Breast epithelium (tissue), 4 donors: ENCODE results near the gene CCDC82. TPM values are rescaled to one million over a fixed set of nuclear protein-coding genes. Genes with fewer than 3 reads are reported as not detected.
A peak's percentile ranks its signal among the peaks of the same experiment; 100 is the strongest.

Experiments
- DNase-seq, 2 donors: peaks; one replicate each; pipeline ENCODE4 v3.0.0-alpha.2; 2019; ENCODE audit warnings: low spot score in 2 of 2
- H3K27ac ChIP-seq, 2 donors: fragments of 200-600 bp; sonication (generic) in 1 of 2; one replicate each; pipeline ENCODE4 v1.5.1; 2016 to 2019; ENCODE audit warnings: mild to moderate bottlenecking in 1 of 2
- H3K27me3 ChIP-seq, 2 donors: fragments of 200-600 bp; sonication (generic) in 1 of 2; one replicate each; pipeline versions ENCODE4 v1.5.1 to v1.6.0; 2017 to 2019; ENCODE audit warnings: control low read depth in 1 of 2, mild to moderate bottlenecking in 1 of 2
- H3K36me3 ChIP-seq: fragments of 200-600 bp; one replicate; pipeline ENCODE4 v1.5.1; 2019
- H3K4me1 ChIP-seq, 2 donors: fragments of 200-600 bp; sonication (generic); one replicate each; pipeline ENCODE4 v1.5.1; 2016 to 2019; ENCODE audit warnings: control low read depth in 1 of 2
- H3K4me3 ChIP-seq, 3 donors: fragments of 200-600 bp; sonication (generic); 1 replicate in 2 of 3; 2 replicates in 1 of 3; pipeline ENCODE4 v1.5.1; 2016 to 2019; ENCODE audit warnings: mild to moderate bottlenecking in 3 of 3, moderate library complexity in 2 of 3
- H3K9me3 ChIP-seq, 2 donors: fragments of 200-600 bp; sonication (generic) in 1 of 2; one replicate each; pipeline ENCODE4 v1.5.1; 2016 to 2019; ENCODE audit warnings: control low read depth in 1 of 2
- POLR2A ChIP-seq: fragments of 450-650 bp; IDR thresholded peaks from one replicate; pipeline ENCODE4 v1.6.1; 2016; ENCODE audit warnings: antibody characterized with exemption, mild to moderate bottlenecking, moderate library complexity
- POLR2AphosphoS5 ChIP-seq, 3 donors: sonication (generic); formaldehyde crosslinking; IDR thresholded peaks; one replicate each; pipeline ENCODE4 v1.6.1; 2017; ENCODE audit warnings: antibody characterized with exemption in 3 of 3
- intact Hi-C: fragments of 100-400 bp; cut with DNase I; formaldehyde crosslinking; loops from one replicate; pipeline ENCODE4 v1.15.1; 2023; ENCODE audit warnings: low total_unique reads
- total RNA-seq, 3 donors: library from RNA; depleted of rRNA; stranded (reverse); fragments of >200 nt; gene quantifications; one replicate each; pipeline ENCODE4 v1.1.0, GENCODE V29; 2016
- TF ChIP-seq, protein P1 (sequence below), 3 donors: fragments of 450-650 bp; IDR thresholded peaks; one replicate each; pipeline ENCODE4 v1.5.1; 2016 to 2017; ENCODE audit warnings: antibody characterized with exemption in 3 of 3, mild to moderate bottlenecking in 3 of 3, moderate library complexity in 3 of 3

Gene CCDC82
- total RNA-seq, 3 donors from 2014 or later: 27.2 to 30.7 (median 29.5) TPM

DNA sequence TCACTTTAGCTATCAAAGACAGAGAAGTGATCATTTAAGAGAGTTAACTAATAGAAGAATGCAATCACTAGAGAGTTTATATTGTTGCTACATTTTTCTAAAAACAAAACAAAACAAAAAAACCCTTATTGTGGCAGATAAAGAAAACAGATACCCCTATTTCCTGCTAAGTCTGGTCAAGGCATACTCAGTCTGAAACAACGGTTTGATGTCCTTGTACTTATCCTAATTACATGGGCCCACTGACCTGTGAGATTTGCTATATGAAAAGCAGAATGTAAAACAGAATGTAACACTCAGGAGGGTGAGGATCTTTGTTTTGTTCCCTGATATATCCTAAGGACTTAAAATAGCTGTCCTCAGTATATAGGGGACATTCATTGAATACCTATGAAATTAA, 71.3 kb downstream of the CCDC82 start:
- DNase-seq: no peak
- peaks cover 30 to 52% of the 10 kb centered on the region in 2 donors for H3K4me1 ChIP-seq
- H3K27ac ChIP-seq: peak overlapping the region; percentile 89 to 92
- H3K36me3 ChIP-seq: no peaks in the 10 kb centered on the region
- no peaks in the 10 kb centered on the region for H3K9me3 ChIP-seq
- H3K27me3 ChIP-seq: no peaks in the 10 kb centered on the region
- no peak overlapping the region for H3K4me3 ChIP-seq
- intact Hi-C loops: no loop called here
- TF ChIP-seq POLR2A (no peak), POLR2AphosphoS5 (IDR thresholded peaks at IDR 0.05) (no peak)
- TF ChIP-seq, protein P1, sequence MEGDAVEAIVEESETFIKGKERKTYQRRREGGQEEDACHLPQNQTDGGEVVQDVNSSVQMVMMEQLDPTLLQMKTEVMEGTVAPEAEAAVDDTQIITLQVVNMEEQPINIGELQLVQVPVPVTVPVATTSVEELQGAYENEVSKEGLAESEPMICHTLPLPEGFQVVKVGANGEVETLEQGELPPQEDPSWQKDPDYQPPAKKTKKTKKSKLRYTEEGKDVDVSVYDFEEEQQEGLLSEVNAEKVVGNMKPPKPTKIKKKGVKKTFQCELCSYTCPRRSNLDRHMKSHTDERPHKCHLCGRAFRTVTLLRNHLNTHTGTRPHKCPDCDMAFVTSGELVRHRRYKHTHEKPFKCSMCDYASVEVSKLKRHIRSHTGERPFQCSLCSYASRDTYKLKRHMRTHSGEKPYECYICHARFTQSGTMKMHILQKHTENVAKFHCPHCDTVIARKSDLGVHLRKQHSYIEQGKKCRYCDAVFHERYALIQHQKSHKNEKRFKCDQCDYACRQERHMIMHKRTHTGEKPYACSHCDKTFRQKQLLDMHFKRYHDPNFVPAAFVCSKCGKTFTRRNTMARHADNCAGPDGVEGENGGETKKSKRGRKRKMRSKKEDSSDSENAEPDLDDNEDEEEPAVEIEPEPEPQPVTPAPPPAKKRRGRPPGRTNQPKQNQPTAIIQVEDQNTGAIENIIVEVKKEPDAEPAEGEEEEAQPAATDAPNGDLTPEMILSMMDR (IDR thresholded peaks at IDR 0.05): no peak

DNA sequence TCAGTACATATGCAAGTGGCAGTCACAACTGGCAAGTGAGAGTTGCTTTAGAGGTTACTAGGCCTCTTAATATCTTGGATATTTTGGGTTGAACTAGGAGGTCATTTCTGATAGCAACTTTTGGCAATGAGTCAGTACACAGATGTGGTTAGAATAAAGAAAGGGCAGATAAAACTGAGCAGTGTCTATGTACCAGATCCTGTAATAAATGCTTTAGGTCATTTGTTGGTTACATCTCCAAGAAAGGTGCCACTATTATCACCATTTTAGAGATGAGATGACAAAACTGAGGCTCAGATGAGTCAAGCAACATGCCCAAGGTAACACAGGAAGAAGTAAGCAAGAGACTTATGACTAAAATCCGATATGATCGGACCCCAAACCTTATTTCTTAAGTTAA, 71.7 kb downstream of the CCDC82 start:
- no peaks in the 10 kb centered on the region for H3K36me3 ChIP-seq
- no peak overlapping the region for H3K4me3 ChIP-seq
- H3K9me3 ChIP-seq: no peaks in the 10 kb centered on the region
- H3K27ac ChIP-seq: peak overlapping the region; percentile 89 to 92
- peaks cover 30 to 52% of the 10 kb centered on the region in 2 donors for H3K4me1 ChIP-seq
- DNase-seq: no peak
- intact Hi-C loops: no loop called here
- H3K27me3 ChIP-seq: no peaks in the 10 kb centered on the region
- TF ChIP-seq, protein P1 (IDR thresholded peaks at IDR 0.05): no peak
- TF ChIP-seq POLR2A: no peak

GRCh38 chr11:96317571-96317970, 72.1 kb downstream of the CCDC82 start:
- Histone ChIP-seq H3K27ac (peak overlapping the region; percentile 89 to 92), H3K4me1 (peaks cover 30 to 54% of the 10 kb centered on the region in 2 donors)

DNA sequence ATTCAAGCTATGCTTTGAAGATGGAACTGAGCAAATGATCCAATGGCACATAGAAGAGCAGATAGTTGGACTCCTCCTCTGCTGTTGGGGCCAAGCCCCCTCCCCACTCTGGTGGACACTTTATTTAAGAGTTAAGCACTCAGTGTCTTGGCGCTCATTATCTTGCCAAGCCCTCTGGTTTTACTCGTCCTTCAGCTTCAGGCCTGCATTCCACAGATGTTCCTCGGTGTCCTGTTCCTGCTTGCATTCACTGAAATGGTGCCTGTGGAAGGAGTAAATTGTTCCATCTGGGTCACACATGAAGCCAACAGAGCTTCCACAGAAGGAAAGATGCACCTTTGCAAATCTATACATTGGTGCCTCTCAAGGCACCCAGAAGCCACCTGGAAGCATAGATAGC, 72.8 kb downstream of the CCDC82 start:
- Histone ChIP-seq H3K27me3 (no peaks in the 10 kb centered on the region), H3K4me1 (peaks cover 30 to 57% of the 10 kb centered on the region in 2 donors), H3K4me3 (no peak overlapping the region), H3K9me3 (no peaks in the 10 kb centered on the region), H3K36me3 (no peaks in the 10 kb centered on the region), H3K27ac (peak overlapping the region; percentile 89 to 92)
- TF ChIP-seq POLR2A (no peak), POLR2AphosphoS5 (IDR thresholded peaks at IDR 0.05) (no peak)
- TF ChIP-seq, protein P1 (IDR thresholded peaks at IDR 0.05): no peak
- intact Hi-C loops: no loop called here
- peak in 1 of 2 donors; percentile 67 for DNase-seq

More at GRCh38 chr11:96317571-96317970, 72.1 kb downstream of the CCDC82 start:
- no peaks in the 10 kb centered on the region for H3K9me3 ChIP-seq
- no peaks in the 10 kb centered on the region for H3K27me3 ChIP-seq
- no peak for TF ChIP-seq POLR2A
- intact Hi-C loops: no loop called here
- DNase-seq: peak; percentile 41 to 62
- H3K36me3 ChIP-seq: no peaks in the 10 kb centered on the region
- H3K4me3 ChIP-seq: no peak overlapping the region

- Histone ChIP-seq H3K4me3 (no peak overlapping the region), H3K36me3 (no peaks in the 10 kb centered on the region), H3K9me3 (no peaks in the 10 kb centered on the region), H3K4me1 (peaks cover 30 to 69% of the 10 kb centered on the region in 2 donors), H3K27me3 (no peaks in the 10 kb centered on the region), H3K27ac (peak overlapping the region; percentile 89 to 92)
- DNase-seq: no peak
- intact Hi-C loops: no loop called here
- TF ChIP-seq POLR2AphosphoS5 (IDR thresholded peaks at IDR 0.05): no peak
- no peak for TF ChIP-seq POLR2A
- TF ChIP-seq, protein P1 (IDR thresholded peaks at IDR 0.05): no peak
Observed at GRCh38 chr11:96315476-96315875, 74.2 kb downstream of the CCDC82 start.
